ENCODE results near the gene ARHGAP42.

Gene ARHGAP42

GRCh38 chr11:100808904-100809491 is 121.9 kb downstream of the ARHGAP42 start:
- no peak for DNase-seq

DNA sequence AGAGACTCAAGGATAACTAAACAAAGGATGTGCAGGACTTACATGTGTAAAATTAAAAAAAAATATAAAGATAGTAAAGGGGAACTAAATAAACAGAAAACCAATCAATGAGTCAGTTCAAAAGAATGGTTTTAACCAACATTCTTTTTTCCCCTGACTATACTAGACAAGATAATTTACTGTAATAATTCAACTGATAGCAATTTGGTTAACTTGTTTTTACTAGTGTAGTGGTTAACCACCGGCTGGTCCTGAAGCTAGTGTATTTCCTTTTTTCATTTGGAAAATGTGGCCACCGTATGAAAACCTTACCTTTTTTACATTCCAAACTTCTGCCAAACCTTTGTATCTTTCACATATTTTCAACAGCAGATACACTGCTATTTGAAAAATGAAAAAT is 123.1 kb downstream of the ARHGAP42 start:
- DNase-seq = no peak

GRCh38 chr11:100810666-100811065 is 123.6 kb downstream of the ARHGAP42 start:
- no peak for DNase-seq

DNA sequence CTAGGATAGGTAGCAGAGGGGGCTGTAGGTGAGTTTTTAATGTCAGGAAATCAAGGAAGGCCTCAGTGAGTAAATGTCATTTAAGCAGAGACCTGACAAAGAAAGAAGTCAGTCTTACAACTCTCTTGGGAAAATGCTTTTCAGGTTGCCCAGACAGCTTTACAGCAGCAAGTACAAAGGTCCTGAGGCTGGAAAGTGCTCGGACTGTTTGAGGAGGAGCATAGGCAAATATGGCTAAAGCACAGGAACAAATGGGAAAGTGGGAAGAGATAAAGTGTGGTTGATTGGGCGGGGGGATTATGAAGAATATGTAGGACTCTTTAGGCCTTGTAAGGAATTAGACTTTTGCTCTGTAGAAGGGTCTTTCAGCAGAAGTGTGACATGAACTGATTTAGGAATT is 125.4 kb downstream of the ARHGAP42 start:
- DNase-seq = no peak

- no peak for DNase-seq
Measured at GRCh38 chr11:100815787-100816330, 128.8 kb downstream of the ARHGAP42 start.

DNA sequence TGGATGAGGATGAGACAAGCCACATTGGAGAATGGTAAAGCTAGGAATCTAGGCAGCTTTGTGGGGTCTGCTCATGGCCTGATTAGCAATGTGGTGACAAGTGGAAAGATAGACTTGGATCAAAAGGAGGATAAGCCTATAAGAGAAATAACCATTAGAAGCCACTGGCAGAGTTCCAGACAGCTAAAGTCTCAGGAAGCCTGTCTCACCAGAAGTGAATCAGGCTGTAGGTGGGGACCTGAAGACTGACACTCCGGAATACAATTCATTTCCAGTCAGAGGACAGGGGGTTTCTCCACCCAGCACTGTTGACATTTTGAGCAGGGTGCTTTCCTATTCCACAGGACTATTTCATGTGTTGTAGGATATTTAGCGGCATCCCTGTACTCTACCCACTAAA is 129.7 kb downstream of the ARHGAP42 start:
- DNase-seq = no peak

GRCh38 chr11:100817620-100818019 is 130.5 kb downstream of the ARHGAP42 start:
- DNase-seq = no peak

GRCh38 chr11:100820621-100821020 is 133.5 kb downstream of the ARHGAP42 start:
- DNase-seq = no peak

DNA sequence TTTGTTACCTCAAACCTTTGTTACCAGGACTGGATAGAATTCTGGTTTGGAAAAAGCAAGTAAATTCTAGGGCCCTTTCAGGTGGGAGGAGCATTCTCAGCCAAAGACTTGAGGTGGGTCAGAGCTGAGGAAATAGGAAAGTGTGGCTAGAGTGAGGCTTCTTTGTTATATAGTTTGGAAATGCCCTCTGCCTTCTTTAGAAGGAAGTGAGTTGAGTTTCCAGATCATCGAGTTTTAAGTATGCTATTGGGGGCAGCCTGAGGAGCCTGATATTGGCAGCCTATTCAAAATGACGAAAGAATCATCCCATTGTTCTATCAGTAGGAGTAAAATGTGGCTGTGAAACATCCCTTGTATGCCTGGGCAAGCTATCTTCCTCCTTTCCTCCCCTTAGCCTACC is 134.1 kb downstream of the ARHGAP42 start:
- DNase-seq = no peak

DNA sequence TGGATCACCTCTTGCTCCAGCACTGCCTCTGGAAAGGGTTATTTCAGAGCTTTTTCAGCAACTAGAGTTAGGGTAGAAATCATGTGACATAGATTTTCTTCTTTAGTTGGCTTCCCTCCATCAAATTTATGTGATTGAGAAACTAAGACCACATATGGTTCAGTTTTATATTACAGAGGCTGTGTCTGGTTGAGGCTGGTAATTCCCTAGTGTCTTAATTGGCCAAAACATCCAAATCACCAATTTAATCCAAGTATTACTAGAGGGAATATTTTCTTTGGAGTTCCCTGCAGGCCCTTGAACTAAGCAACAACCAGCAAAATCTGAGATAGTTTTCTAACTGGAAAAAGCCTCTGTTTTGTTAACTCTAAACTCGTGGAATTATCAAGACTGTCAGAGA is 136.3 kb downstream of the ARHGAP42 start:
- no peak for DNase-seq

- no peak for DNase-seq
Measured at GRCh38 chr11:100824041-100824809, 137.1 kb downstream of the ARHGAP42 start.

DNA sequence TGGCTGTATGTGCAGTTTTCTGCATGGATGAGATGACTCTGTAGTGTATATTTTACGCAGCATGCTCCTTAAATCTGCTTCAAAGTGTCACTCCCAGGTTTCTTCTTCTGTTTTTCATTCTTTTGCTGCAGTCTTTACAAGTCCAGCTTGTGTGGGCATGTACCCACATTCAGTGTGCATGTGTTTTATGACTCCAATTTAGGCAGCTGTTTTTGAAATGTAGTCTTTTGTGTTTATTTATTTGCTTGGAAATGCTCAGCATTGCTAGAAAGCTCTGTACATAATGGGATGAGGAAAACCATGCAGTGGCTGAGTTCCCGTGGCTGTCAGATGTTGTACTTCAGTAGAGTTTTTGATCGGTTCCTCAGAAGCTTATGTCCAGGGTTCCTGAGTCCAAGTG is 138.5 kb downstream of the ARHGAP42 start:
- no peak for DNase-seq

DNA sequence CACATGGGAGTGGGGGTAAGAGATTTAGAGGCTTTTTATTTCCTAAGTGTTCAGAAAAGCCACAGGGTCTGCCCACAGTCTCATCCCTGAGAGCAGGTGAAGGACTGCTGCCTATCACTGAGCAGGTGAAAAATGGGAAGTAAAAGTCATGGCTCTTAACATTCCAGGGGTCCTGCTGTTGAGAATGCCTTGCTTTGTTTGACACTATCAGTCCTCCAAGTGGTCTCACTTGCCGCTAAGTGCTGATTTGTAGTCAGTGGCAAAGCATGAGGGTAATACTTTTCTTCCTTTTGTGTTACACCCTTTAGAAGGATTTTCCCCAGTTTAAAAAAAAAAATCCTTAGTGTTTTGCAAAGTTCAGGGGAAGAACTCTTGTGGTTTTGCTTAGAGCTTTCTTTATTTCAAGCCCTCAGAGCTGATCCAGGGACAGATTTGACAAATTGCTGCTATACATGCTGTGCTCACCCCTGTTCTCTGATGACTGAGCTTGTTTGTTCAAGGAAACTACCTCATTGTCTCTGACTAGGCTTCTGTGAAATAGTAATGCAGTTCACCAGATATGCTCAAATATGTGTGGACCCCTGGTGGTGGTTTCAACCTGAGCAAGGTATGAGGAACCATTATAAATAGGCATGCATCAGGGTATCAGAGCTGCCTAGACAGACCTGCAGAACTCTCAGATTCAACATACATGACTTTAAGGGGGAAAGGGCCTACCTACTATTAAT is 141.0 kb downstream of the ARHGAP42 start:
- no peak for DNase-seq

DNA sequence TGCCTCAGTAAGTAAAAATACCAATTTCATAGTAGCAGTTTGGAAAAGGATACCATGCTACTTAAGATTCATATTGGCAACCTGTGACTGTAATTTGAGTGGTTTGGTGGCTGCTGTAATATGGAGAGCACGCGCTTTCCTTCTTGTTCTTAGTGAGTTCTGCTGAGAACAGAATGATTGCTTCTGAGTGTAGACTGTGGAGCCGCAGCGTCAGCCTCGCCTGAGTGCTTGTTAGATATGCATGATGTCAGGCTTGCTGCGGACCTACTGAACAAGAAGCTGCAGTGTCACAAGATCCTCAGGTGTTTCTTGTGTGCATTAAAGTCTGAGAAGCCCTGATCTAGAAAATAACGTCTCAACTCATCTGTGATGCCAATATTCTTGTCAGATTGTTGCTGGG is 143.2 kb downstream of the ARHGAP42 start:
- DNase-seq = no peak

DNA sequence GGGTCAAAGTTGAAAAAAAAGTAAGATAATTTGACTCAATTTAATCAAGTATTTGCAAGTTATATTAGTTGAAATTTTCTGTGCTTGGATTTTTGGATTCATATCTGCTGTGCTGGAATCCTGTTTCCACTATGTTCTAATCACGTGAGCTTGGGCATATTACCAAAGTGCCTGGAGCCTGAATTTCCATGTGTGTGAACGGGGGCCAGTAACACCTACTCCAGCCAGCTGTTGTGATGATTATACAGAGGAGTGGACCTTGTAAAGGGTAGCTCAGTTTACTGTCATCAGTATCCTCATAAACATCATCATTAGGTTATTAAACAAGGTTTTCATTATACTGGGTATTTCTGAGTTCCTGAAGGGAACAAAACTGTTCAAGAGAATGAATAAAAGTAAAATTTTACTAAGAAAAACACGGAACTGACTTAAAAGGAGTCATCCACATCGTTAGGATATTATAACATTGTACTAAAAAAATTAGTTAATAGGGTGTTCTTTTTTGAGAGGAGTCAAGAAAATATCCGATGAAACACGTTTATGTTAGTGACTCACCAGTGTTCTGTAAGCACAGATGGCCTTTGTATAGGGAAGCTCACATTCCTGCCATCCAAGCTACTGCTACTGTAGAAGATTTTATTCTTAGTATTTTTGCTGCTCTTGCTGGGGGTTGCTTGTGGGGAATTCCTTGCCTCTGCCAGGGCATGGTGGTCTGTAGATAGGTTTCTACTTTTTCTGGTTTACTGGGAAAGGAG is 144.1 kb downstream of the ARHGAP42 start:
- DNase-seq = no peak

DNA sequence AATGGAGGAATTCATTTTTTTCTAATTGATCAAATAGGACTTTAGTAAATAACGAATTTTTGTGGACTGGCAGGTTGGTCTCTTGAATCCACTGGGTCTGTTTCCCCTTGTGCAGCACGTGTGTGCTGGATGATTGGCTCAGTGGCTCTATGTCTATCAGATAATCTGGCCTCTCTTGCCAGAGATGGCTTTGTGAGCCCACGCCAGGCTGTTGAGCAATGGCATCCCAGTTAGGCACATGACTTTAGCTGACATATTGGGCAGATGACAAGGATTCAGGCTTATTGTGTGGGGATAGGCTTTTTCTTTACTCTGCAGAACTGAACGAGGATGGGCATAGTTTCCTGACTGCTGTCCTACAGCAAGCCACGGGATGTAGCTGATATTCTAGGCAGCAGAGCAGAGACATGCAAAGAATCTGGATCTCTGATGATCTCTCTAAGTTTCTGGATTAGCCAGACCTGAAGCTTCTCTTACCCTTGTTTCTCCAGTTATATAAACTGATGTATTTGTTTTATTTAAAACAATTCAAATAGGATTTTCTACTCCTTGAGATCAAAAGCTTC is 144.9 kb downstream of the ARHGAP42 start:
- no peak for DNase-seq

GRCh38 chr11:100832829-100833228 is 145.7 kb downstream of the ARHGAP42 start:
- no peak for DNase-seq

DNA sequence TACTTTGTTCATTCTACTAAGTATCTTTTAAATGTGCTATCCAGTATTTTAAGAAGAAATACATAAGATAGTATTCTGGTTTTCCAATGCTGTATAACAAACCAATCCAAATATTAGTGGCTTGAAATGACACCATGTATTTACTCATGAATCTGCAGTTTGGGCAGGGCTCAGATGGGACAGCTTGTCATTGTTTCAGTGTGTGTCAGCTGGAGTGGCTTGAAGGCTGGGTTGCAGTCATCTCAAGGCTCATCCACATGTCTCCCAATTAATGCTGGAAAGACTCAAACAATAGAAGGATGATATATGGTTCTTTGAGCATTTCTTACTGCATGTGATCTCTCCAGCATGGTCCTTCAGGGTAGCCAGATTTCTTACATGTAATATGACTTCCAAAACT is 146.2 kb downstream of the ARHGAP42 start:
- DNase-seq = no peak

GRCh38 chr11:100835854-100836253 is 148.8 kb downstream of the ARHGAP42 start:
- DNase-seq = no peak

GRCh38 chr11:100837311-100837710 is 150.2 kb downstream of the ARHGAP42 start:
- DNase-seq = no peak

- no peak for DNase-seq
Measured at GRCh38 chr11:100841711-100842407, 154.8 kb downstream of the ARHGAP42 start.

GRCh38 chr11:100847696-100848216 is 160.7 kb downstream of the ARHGAP42 start:
- no peak for DNase-seq

All from CD4-positive, alpha-beta T cell treated with Interleukin-6 for 4 hours (primary cell).